ENCODE data around the gene CHD6. TPM values are rescaled to one million over a fixed set of nuclear protein-coding genes. Genes with fewer than 3 reads are reported as not detected.

CHD6 gene
- total RNA-seq, 1 donor from 2014 or later = 28.6 TPM

- ATAC-seq (ENCODE audit: poor library complexity) (peak; percentile 87), DNase-seq (no peak)
- intact Hi-C loops (cut with DNase I) = no loop called here
These were observed 17.1 kb downstream of the CHD6 start for GRCh38 chr20:41600926-41601631.

GRCh38 chr20:41599699-41600104 is 18.5 kb downstream of the CHD6 start:
- ATAC-seq (ENCODE audit: poor library complexity) = no peak
- intact Hi-C loops (cut with DNase I) = no loop called here
- no peak for DNase-seq

GRCh38 chr20:41598719-41599118 is 19.5 kb downstream of the CHD6 start:
- no peak for ATAC-seq (ENCODE audit: poor library complexity)
- no peak for DNase-seq
- intact Hi-C loops (cut with DNase I) = no loop called here

GRCh38 chr20:41594514-41595322 is 23.5 kb downstream of the CHD6 start:
- ATAC-seq (ENCODE audit: poor library complexity) = no peak
- intact Hi-C loops (cut with DNase I) = no loop called here

GRCh38 chr20:41592516-41593216 is 25.5 kb downstream of the CHD6 start:
- intact Hi-C loops (cut with DNase I) = no loop called here
- DNase-seq = no peak
- ATAC-seq (ENCODE audit: poor library complexity) = no peak

More at GRCh38 chr20:41594514-41595322, 23.5 kb downstream of the CHD6 start:
- DNase-seq = no peak

GRCh38 chr20:41587956-41588355 is 30.2 kb downstream of the CHD6 start:
- intact Hi-C loops (cut with DNase I) = no loop called here
- DNase-seq (no peak), ATAC-seq (ENCODE audit: poor library complexity) (no peak)

GRCh38 chr20:41587523-41587922 is 30.7 kb downstream of the CHD6 start:
- intact Hi-C loops (cut with DNase I) = no loop called here
- peak; percentile 68 for ATAC-seq (ENCODE audit: poor library complexity)
- no peak for DNase-seq

GRCh38 chr20:41586772-41587171 is 31.4 kb downstream of the CHD6 start:
- DNase-seq (no peak), ATAC-seq (ENCODE audit: poor library complexity) (no peak)
- intact Hi-C loops (cut with DNase I) = no loop called here

GRCh38 chr20:41580350-41580749 is 37.8 kb downstream of the CHD6 start:
- intact Hi-C loops (cut with DNase I) = no loop called here

GRCh38 chr20:41577129-41578009 is 40.8 kb downstream of the CHD6 start:
- intact Hi-C loops (cut with DNase I) = no loop called here
- no peak for ATAC-seq (ENCODE audit: poor library complexity)
- no peak for DNase-seq

More at GRCh38 chr20:41580350-41580749, 37.8 kb downstream of the CHD6 start:
- peak; percentile 15 for ATAC-seq (ENCODE audit: poor library complexity)
- no peak for DNase-seq

- no peak for ATAC-seq (ENCODE audit: poor library complexity)
- intact Hi-C loops (cut with DNase I) = no loop called here
- DNase-seq = no peak
These were observed 42.8 kb downstream of the CHD6 start for GRCh38 chr20:41575412-41575811.

- intact Hi-C loops (cut with DNase I) = no loop called here
- DNase-seq = no peak
- no peak for ATAC-seq (ENCODE audit: poor library complexity)
These were observed 43.3 kb downstream of the CHD6 start for GRCh38 chr20:41574802-41575389.

GRCh38 chr20:41573955-41574354 is 44.2 kb downstream of the CHD6 start:
- DNase-seq (no peak), ATAC-seq (ENCODE audit: poor library complexity) (peak; percentile 53)
- intact Hi-C loops (cut with DNase I) = no loop called here

- DNase-seq (no peak), ATAC-seq (ENCODE audit: poor library complexity) (no peak)
- intact Hi-C loops (cut with DNase I) = no loop called here
These were observed 46.1 kb downstream of the CHD6 start for GRCh38 chr20:41572010-41572572.

- intact Hi-C loops (cut with DNase I) = no loop called here
- DNase-seq (no peak), ATAC-seq (ENCODE audit: poor library complexity) (no peak)
These were observed 47.2 kb downstream of the CHD6 start for GRCh38 chr20:41571006-41571405.

- DNase-seq = no peak
- no peak for ATAC-seq (ENCODE audit: poor library complexity)
- intact Hi-C loops (cut with DNase I) = no loop called here
These were observed 47.6 kb downstream of the CHD6 start for GRCh38 chr20:41570557-41570956.

GRCh38 chr20:41567615-41568014 is 50.6 kb downstream of the CHD6 start:
- DNase-seq (no peak), ATAC-seq (ENCODE audit: poor library complexity) (peak; percentile 32)
- intact Hi-C loops (cut with DNase I) = no loop called here
